NCI-H2227 treated with DMSO at 0.1 percent for 48 hours (cell line): ENCODE data around the gene ACSM3.

Experiments
- DNase-seq: peaks from one replicate; lab custom pipeline; 2025; lab: John Stamatoyannopoulos, UW

ACSM3 gene

GRCh38 chr16:20806168-20807050, 42.6 kb downstream of the ACSM3 start, which contains the start of the genes ERI2 and REXO5:
Gene ERI2 (minus strand): TSS chr16:20806472. CDS start chr16:20806430, 42 bp downstream.
Gene REXO5 (plus strand): TSS chr16:20806527. CDS start chr16:20806954, 427 bp downstream.
- DNase-seq, result peak; percentile 96

- no peak for DNase-seq
These were observed 44.0 kb downstream of the ACSM3 start for GRCh38 chr16:20807862-20808261.

- DNase-seq, result no peak
These were observed 48.1 kb downstream of the ACSM3 start for GRCh38 chr16:20811889-20812439.

GRCh38 chr16:20812510-20812909, 48.7 kb downstream of the ACSM3 start:
- DNase-seq, result no peak

GRCh38 chr16:20814784-20815183, 51.0 kb downstream of the ACSM3 start:
- no peak for DNase-seq

GRCh38 chr16:20818929-20819585, 55.2 kb downstream of the ACSM3 start:
- DNase-seq, result no peak

GRCh38 chr16:20821682-20822081, 57.9 kb downstream of the ACSM3 start:
- DNase-seq, result no peak

GRCh38 chr16:20822521-20823325, 58.9 kb downstream of the ACSM3 start:
- DNase-seq, result peak; percentile 47

GRCh38 chr16:20826039-20826566, 62.3 kb downstream of the ACSM3 start:
- peak; percentile 39 for DNase-seq

- DNase-seq, result no peak
These were observed 65.7 kb downstream of the ACSM3 start for GRCh38 chr16:20829536-20829935.

GRCh38 chr16:20830372-20830771, 66.6 kb downstream of the ACSM3 start:
- no peak for DNase-seq

GRCh38 chr16:20833086-20833485, 69.3 kb downstream of the ACSM3 start:
- DNase-seq, result no peak

GRCh38 chr16:20838240-20838639, 74.4 kb downstream of the ACSM3 start:
- DNase-seq, result no peak

GRCh38 chr16:20839504-20839903, 75.7 kb downstream of the ACSM3 start:
- DNase-seq, result no peak

GRCh38 chr16:20844054-20844453, 80.2 kb downstream of the ACSM3 start:
- DNase-seq, result no peak

GRCh38 chr16:20844588-20844987, 80.8 kb downstream of the ACSM3 start:
- DNase-seq, result no peak

GRCh38 chr16:20846030-20846429, 82.2 kb downstream of the ACSM3 start:
- DNase-seq, result no peak

GRCh38 chr16:20846551-20846950, 82.7 kb downstream of the ACSM3 start:
- DNase-seq, result no peak
